HG02981 (cell line): ENCODE results near the gene TAS2R7.
"Not testable (repeated sequence)": the region's sequence is repeated elsewhere in the genome, so short reads cannot be mapped to it uniquely, and the experiment has no call there.

Source experiments
- ATAC-seq: cut with Tn5 transposase; IDR thresholded peaks from one replicate; pipeline ENCODE4 v1.9.1; 2021; ENCODE audit warnings: mild to moderate bottlenecking, moderate library complexity; ENCODE audit not compliant: unreplicated experiment

The TAS2R7 gene, protein sequence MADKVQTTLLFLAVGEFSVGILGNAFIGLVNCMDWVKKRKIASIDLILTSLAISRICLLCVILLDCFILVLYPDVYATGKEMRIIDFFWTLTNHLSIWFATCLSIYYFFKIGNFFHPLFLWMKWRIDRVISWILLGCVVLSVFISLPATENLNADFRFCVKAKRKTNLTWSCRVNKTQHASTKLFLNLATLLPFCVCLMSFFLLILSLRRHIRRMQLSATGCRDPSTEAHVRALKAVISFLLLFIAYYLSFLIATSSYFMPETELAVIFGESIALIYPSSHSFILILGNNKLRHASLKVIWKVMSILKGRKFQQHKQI

DNA sequence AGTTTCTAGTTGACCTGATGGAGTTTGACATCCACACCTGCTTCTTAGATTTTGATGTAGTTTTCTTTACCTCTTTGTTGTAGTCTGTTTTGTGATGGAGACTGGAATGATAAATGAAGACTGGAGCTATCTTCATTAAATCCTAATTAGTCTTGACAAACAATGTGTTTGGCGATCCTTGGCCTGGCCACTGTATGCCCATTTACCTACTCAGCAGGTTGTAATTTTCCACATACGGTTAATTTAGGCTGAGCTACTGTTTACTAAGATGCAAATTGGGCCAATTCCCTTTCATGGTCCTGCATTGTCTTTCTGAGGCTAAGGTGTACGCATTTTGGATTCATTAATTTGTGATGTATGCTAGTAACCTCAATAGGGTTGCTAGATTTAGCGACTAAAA is at the start of gene TAS2R7:
TSS of gene TAS2R7 (minus strand) at position 41 of the 400 bp plus-strand sequence. CDS start 57 bp downstream, outside the sequence.
- no peak for ATAC-seq

- ATAC-seq: no peak
These were observed 48.9 kb upstream of the TAS2R7 start for GRCh38 chr12:10851243-10851858.

DNA sequence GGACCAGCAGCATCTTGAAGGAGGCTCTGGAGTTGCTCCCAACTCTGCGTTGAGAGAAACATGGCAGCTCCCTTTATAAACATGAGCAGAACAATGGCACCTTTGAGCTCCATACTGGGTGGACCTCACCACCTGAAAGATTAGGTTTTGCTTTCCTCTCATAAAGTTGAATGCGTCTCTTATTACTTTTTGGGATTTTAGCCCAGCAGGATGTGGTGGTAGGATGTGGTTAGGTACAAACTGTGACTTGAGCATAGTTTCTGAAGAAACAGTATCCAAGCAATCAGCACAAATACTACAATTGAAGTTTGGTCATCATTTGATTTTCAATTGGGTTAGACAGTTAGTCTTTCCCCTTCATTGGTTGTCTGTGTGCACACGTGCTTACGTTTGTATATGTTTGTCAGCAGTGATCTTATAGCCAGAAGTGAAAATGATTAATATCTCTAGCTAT is 47.0 kb upstream of the TAS2R7 start, which contains the start of gene PRR4:
TSS of gene PRR4 (minus strand) at position 51 of the 454 bp plus-strand sequence. CDS start at position 13, 38 bp downstream.
- peak; percentile 67 for ATAC-seq

DNA sequence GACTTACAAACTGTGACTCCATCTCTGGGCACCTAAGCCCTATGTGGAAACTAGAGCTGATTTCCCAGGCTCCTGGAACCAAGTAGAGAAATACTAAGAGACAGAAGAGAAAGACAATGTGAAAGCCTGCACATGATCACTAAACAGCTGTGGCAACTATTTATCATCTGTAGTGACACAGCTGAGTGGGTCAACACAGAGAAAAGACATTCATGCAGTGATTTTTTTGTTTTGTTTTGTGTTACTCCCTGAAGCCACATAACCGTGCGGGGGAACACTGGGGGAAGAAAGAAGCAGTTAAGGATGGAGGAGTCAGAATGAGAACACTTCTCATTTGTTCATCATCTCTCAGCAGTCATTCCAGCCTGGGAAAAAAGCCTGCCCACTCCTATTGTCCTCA is 45.3 kb upstream of the TAS2R7 start:
- ATAC-seq: no peak

GRCh38 chr12:10842862-10843261 is 40.4 kb upstream of the TAS2R7 start:
- no peak for ATAC-seq

DNA sequence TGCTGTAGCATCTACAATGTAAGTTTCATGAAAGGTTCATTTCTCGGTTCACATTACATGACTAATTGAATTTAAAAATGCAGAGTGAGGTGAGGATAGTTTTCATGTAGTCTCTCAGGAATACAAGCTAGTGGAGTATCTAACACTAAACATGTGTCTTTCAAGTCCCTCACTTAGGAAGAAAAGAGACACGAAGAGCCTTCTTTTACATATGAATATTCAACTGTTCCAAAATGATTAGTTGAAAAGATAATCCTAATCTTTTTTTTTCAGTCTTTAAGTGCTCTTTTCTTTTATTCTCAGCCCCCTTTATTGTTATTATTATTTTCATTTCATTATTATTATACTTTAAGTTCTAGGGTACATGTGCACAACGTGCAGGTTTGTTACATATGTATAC is 36.0 kb upstream of the TAS2R7 start:
- ATAC-seq: no peak

GRCh38 chr12:10829994-10830393 is 27.6 kb upstream of the TAS2R7 start:
- ATAC-seq: no peak

- no peak for ATAC-seq
These were observed 23.8 kb upstream of the TAS2R7 start, which contains the start of gene TAS2R10 for GRCh38 chr12:10826258-10826657. TSS of gene TAS2R10 (minus strand) at chr12:10826358. CDS start at chr12:10826269, 89 bp downstream.

- ATAC-seq: no peak
These were observed 22.5 kb upstream of the TAS2R7 start for GRCh38 chr12:10824957-10825356.

- no peak for ATAC-seq
These were observed 9.6 kb upstream of the TAS2R7 start for GRCh38 chr12:10811883-10812536.

DNA sequence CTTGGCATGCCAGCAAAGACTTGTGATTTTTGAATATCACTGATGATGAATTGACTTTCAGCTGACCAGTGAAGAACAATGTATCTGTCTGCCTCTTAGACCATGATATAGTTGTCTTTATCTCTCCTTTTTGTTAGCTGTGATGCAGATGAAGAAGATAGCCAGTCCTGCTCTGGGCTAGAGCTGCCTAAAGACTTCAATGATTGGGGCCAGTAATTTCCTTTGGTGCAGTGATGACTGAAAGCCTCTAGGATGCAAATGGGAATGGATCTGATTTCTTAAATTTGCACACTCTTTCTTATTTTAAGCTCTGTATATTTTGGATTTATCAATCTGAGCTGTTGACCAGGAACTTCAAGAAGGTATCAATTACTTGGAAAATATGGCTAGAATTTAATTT is 7.6 kb upstream of the TAS2R7 start, which contains the start of gene TAS2R9:
TSS of gene TAS2R9 (minus strand) at position 101 of the 400 bp plus-strand sequence. CDS start at position 8, 93 bp downstream.
- ATAC-seq: no peak

DNA sequence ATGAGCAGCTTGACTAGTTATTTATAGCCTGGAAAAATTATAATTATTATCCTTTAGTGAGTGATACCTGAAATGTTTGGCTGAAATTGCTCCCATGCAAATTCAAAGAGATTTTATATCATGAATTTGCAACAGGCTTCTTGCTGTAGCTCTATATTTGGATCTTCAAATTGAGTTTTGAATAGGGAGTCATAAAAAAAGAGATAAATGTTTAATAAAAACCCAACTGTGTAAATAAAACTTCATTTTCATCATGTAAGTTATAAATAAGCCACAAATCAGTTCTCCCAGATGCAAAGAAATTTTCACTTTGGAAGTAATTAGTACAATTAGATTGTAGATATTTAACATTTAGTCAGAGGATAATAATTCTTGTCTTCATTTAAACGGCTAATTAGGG is 4.8 kb upstream of the TAS2R7 start, which contains the start of gene TAS2R8:
TSS of gene TAS2R8 (minus strand) at position 101 of the 400 bp plus-strand sequence. CDS start 306 bp downstream, outside the sequence.
- no peak for ATAC-seq

GRCh38 chr12:10801741-10802140 is 686 bp downstream of the TAS2R7 start:
- no peak for ATAC-seq

GRCh38 chr12:10794222-10794621 is 8.2 kb downstream of the TAS2R7 start:
- ATAC-seq: no peak

GRCh38 chr12:10791769-10792168 is 10.7 kb downstream of the TAS2R7 start:
- not testable (repeated sequence) for ATAC-seq

GRCh38 chr12:10783252-10783651 is 19.2 kb downstream of the TAS2R7 start:
- no peak for ATAC-seq

DNA sequence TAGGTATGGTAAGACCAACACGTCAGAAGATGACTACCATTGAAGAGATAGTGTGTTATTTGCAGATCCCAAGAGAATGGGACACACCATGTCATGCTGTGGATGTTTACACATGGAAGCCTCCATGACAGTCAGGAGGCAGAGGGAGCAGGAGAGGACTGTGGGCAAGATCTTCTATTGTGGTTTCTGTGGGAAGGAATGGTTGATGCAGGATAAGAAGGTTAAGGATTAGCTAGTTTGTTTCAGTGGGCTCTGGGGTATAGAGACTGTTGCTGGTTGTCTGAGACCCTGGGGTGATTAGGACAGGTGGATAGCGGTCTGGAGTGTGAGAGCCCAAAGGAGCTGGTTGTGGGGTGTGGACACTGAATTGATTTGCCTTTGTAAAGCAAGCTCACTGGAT is 23.3 kb downstream of the TAS2R7 start:
- ATAC-seq: no peak

DNA sequence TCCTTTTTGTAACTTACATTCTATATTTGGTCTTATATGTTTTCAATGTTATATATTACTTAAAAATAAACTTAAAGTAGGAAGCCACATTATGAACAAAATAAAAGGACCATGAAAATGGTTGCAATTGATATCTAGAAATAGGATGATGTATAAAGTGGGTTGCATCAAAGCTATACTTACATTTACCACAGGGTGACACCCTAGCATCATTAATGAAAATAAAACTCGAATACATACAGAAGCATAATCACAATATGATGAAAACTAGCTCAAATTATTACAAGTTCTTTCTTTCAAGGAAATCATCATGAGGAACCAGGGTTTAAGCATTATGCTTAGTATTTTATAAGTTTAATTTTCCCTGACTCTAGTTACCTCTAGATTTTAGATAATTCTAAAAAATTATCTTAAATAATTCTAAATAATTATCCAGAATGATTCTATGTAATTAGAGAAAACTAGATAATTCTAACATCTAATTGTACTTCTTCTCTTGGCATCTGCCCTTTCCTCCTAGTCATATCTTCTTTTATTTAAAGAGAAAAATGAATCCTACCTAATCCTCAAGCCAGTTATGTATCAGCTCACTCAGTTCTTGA is 31.2 kb downstream of the TAS2R7 start:
- ATAC-seq: no peak

- no peak for ATAC-seq
These were observed 42.8 kb downstream of the TAS2R7 start for GRCh38 chr12:10759657-10760056.

GRCh38 chr12:10756194-10756593 is 46.2 kb downstream of the TAS2R7 start:
- no peak for ATAC-seq

GRCh38 chr12:10753059-10753458 is 49.4 kb downstream of the TAS2R7 start:
- no peak for ATAC-seq
